Measurements from ENCODE around the gene TMCO4.
"Not testable (repeated sequence)": the region's sequence is repeated elsewhere in the genome, so short reads cannot be mapped to it uniquely, and the experiment has no call there.

TMCO4 gene

GRCh38 chr1:19651141-19651737 lies 148.5 kb downstream of the TMCO4 start:
- no peak for DNase-seq

GRCh38 chr1:19650416-19651140 lies 149.1 kb downstream of the TMCO4 start:
- DNase-seq = no peak

GRCh38 chr1:19648689-19649088 lies 151.0 kb downstream of the TMCO4 start:
- no peak for DNase-seq

GRCh38 chr1:19648239-19648638 lies 151.5 kb downstream of the TMCO4 start:
- DNase-seq = no peak

- no peak for DNase-seq
Observed at GRCh38 chr1:19647643-19648042, 152.1 kb downstream of the TMCO4 start.

GRCh38 chr1:19646377-19647319 lies 153.1 kb downstream of the TMCO4 start:
- no peak for DNase-seq

- DNase-seq = no peak
Observed at GRCh38 chr1:19645411-19646251, 154.1 kb downstream of the TMCO4 start.

GRCh38 chr1:19644681-19645410 lies 154.9 kb downstream of the TMCO4 start:
- DNase-seq = no peak

GRCh38 chr1:19644395-19644680 lies 155.4 kb downstream of the TMCO4 start:
- DNase-seq = no peak

GRCh38 chr1:19643602-19644394 lies 155.9 kb downstream of the TMCO4 start, which contains the start of gene NBL1:
Gene NBL1, plus strand, starts transcription at chr1:19644311. Its CDS starts 10,720 bp downstream, at chr1:19655031.
- no peak for DNase-seq

GRCh38 chr1:19643121-19643520 lies 156.6 kb downstream of the TMCO4 start:
- DNase-seq = no peak

GRCh38 chr1:19640363-19641316 lies 159.1 kb downstream of the TMCO4 start:
- DNase-seq = no peak

GRCh38 chr1:19639999-19640362 lies 159.7 kb downstream of the TMCO4 start:
- DNase-seq = no peak

GRCh38 chr1:19639228-19639627 lies 160.5 kb downstream of the TMCO4 start:
- DNase-seq = not testable (repeated sequence)

- no peak for DNase-seq
Observed at GRCh38 chr1:19637606-19638005, 162.1 kb downstream of the TMCO4 start.

- not testable (repeated sequence) for DNase-seq
Observed at GRCh38 chr1:19636749-19637148, 163.0 kb downstream of the TMCO4 start.

- DNase-seq = no peak
Observed at GRCh38 chr1:19636065-19636464, 163.7 kb downstream of the TMCO4 start.

GRCh38 chr1:19635646-19636045 lies 164.1 kb downstream of the TMCO4 start:
- DNase-seq = no peak

GRCh38 chr1:19635064-19635463 lies 164.7 kb downstream of the TMCO4 start:
- not testable (repeated sequence) for DNase-seq

GRCh38 chr1:19633106-19633505 lies 166.6 kb downstream of the TMCO4 start:
- DNase-seq = no peak
